Measurements from ENCODE around the gene LIPM. TPM values are rescaled to one million over a fixed set of nuclear protein-coding genes. Genes with fewer than 3 reads are reported as not detected.

Gene LIPM, protein sequence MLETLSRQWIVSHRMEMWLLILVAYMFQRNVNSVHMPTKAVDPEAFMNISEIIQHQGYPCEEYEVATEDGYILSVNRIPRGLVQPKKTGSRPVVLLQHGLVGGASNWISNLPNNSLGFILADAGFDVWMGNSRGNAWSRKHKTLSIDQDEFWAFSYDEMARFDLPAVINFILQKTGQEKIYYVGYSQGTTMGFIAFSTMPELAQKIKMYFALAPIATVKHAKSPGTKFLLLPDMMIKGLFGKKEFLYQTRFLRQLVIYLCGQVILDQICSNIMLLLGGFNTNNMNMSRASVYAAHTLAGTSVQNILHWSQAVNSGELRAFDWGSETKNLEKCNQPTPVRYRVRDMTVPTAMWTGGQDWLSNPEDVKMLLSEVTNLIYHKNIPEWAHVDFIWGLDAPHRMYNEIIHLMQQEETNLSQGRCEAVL
- total RNA-seq = not detected

DNA sequence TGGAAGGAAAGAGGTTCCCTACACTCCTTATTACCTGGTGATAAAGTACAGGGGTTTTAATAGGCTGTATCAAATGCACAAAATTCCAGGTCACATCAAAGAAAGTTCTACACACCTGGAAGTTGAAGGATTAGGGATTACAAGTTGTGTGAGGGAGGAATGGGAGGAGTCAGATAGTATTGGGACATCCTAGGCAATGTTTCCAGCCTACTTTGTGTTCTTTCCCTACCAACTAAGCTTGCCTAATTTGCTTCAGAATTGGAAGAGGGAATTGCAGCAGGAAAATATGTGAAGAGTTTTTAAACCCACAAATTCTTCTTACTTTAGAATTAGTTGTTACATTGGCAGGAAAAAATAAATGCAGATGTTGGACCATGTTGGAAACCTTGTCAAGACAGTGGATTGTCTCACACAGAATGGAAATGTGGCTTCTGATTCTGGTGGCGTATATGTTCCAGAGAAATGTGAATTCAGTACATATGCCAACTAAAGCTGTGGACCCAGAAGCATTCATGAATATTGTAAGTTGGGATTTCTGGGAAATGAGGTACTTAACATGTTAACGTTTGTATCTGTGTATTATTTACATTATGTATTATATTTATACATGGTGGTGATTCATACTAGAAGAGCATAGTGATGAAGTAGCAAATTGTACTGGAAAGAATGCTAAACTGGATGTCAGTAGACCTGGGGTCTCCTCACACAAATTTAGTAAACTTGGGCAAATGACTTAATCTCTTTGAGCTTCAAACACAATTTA, at the start of gene LIPM:
Gene LIPM (plus strand): TSS at position 208 of the 763 bp plus-strand sequence. CDS start 167 bp downstream, at position 375.
- TF ChIP-seq POLR2A (IDR thresholded peaks at IDR 0.05) (no peak), POLR2AphosphoS5 (IDR thresholded peaks at IDR 0.05) (no peak)
- Histone ChIP-seq H3K36me3 (no peaks in the 10 kb centered on the region), H3K4me1 (no peaks in the 10 kb centered on the region), H3K4me3 (no peak within 1 kb of the TSS), H3K27ac (no peak within 1 kb of the TSS), H3K9me3 (no peaks in the 10 kb centered on the region), H3K27me3 (peaks cover 5% of the 10 kb centered on the region)
- 63 to 68% methylated on average over 2 of the region's 2 CpGs for WGBS, 2 donors (ENCODE audit: low coverage in 1 of 2)
- ATAC-seq = no peak

DNA sequence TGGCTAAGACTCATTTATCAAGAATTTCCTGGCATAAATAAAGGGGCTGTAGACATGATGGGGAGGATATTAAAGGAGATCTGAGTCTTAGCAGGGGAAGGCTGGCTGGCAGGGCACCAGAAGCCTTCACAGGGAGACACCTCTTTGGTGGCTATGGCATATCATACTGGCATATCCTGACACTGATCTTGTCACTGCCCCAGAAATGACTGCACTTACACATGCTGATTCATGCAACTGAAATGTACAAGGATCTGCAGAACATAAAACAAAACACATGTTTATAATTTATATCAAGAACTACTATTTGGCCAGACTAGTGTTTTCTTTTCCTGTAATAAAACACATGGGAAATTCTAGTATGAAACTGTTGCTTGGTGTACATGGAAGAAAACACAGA, 48.2 kb upstream of the LIPM start:
- Histone ChIP-seq H3K36me3 (no peaks in the 10 kb centered on the region), H3K4me1 (no peaks in the 10 kb centered on the region), H3K27me3 (no peaks in the 10 kb centered on the region), H3K27ac (no peak overlapping the region), H3K9me3 (peaks cover 0 to 4% (median 0%) of the 10 kb centered on the region in 3 donors), H3K4me3 (no peak overlapping the region)
- ATAC-seq = no peak
- TF ChIP-seq POLR2AphosphoS5 (IDR thresholded peaks at IDR 0.05) (no peak), EP300 (IDR thresholded peaks at IDR 0.05) (no peak), POLR2A (IDR thresholded peaks at IDR 0.05) (no peak)
- TF ChIP-seq, protein P1, sequence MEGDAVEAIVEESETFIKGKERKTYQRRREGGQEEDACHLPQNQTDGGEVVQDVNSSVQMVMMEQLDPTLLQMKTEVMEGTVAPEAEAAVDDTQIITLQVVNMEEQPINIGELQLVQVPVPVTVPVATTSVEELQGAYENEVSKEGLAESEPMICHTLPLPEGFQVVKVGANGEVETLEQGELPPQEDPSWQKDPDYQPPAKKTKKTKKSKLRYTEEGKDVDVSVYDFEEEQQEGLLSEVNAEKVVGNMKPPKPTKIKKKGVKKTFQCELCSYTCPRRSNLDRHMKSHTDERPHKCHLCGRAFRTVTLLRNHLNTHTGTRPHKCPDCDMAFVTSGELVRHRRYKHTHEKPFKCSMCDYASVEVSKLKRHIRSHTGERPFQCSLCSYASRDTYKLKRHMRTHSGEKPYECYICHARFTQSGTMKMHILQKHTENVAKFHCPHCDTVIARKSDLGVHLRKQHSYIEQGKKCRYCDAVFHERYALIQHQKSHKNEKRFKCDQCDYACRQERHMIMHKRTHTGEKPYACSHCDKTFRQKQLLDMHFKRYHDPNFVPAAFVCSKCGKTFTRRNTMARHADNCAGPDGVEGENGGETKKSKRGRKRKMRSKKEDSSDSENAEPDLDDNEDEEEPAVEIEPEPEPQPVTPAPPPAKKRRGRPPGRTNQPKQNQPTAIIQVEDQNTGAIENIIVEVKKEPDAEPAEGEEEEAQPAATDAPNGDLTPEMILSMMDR (IDR thresholded peaks at IDR 0.05) = no peak

DNA sequence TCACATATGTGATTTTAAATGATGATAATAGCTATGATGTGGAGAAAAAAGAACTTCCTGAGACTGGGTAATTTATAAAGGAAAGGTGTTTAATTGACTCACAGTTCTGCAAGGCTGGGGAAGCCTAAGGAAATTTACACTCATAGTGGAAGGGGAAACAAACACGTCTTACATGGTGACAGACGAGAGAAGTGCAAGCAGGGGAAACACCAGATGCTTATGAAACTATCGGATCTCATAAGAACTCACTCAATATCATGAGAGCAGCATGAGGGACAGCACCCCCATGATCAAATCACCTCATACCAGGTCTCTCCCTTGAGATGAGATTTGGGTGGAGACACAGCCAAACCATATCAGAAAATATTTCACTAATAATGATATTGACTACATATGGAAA, 46.8 kb upstream of the LIPM start:
- no peaks in the 10 kb centered on the region for H3K36me3 ChIP-seq
- no peak for ATAC-seq
- no peaks in the 10 kb centered on the region for H3K4me1 ChIP-seq
- H3K9me3 ChIP-seq = no peaks in the 10 kb centered on the region
- H3K27me3 ChIP-seq = no peaks in the 10 kb centered on the region
- no peak overlapping the region for H3K4me3 ChIP-seq
- WGBS, 2 donors (ENCODE audit: low coverage in 1 of 2) = 50 to 53% methylated on average over 3 of the region's 3 CpGs
- no peak overlapping the region for H3K27ac ChIP-seq
- no peak for TF ChIP-seq EP300 (IDR thresholded peaks at IDR 0.05)

DNA sequence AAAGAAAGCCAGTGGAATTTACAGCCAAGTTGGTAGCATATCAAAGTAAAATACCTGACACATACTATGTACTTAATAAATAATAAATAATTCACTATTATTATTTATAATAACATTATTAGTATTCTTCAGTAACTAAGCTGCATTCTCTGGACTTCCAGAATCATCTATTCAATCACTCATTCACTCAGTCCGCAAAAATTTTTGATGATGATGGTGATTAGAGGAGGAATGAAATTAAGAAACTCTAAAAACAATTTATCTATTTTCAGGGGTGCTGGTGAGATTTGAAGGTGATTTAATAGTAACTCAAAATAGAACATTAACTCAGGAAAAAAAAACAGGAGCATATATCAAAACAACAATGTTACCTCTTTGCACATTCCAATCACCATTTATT, 45.9 kb upstream of the LIPM start:
- H3K36me3 ChIP-seq = no peaks in the 10 kb centered on the region
- H3K27ac ChIP-seq = no peak overlapping the region
- H3K4me3 ChIP-seq = no peak overlapping the region
- 0% methylated on average over 1 of the region's 1 CpG for WGBS, 2 donors (ENCODE audit: low coverage in 1 of 2)
- no peak for TF ChIP-seq POLR2A (IDR thresholded peaks at IDR 0.05)
- no peak for TF ChIP-seq EP300 (IDR thresholded peaks at IDR 0.05)
- no peak for TF ChIP-seq POLR2AphosphoS5 (IDR thresholded peaks at IDR 0.05)
- TF ChIP-seq, protein P1 (IDR thresholded peaks at IDR 0.05) = no peak
- H3K27me3 ChIP-seq = no peaks in the 10 kb centered on the region
- ATAC-seq = no peak
- no peaks in the 10 kb centered on the region for H3K9me3 ChIP-seq
- H3K4me1 ChIP-seq = no peaks in the 10 kb centered on the region

DNA sequence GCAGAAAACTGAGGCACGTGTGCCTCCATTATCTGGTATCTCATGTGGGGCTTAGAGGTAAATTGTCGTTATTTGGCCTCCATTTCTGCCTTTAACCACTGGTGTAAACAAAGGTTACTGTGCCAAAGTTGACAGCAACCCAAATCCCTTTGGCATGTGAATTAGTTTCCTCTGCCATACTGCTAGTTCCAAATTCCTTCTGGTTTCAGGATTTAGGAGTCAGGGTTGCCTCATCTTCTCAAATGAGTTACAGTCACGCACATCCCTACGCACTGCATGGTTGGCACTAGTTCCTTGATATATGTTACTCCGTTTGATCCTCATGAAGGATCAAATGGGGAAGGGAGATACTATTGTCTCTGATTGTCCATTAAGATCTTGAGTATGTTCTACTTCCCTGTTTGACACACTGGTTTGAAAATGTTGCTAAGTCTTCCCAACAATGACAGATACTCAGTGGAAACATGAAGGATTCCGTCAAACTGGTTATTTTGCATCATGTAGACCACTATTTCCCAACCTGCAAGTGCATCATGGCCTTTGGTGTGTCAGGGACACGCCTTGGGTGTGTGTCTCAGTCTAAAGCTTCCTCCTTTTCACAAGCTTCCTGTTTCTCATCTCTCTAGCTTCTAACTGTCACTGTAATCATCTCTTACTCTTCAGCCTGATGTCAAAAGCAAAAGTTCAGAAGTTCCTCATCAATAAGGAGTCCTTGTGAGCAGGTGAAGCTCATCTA, 43.0 kb upstream of the LIPM start, which contains the start of gene LIPN:
Gene LIPN (plus strand): TSS at position 655 of the 736 bp plus-strand sequence. CDS start 1,386 bp downstream, outside the sequence.
- peak; percentile 55 for ATAC-seq
- WGBS, 2 donors (ENCODE audit: low coverage in 1 of 2) = 85 to 90% methylated on average over 2 to 7 of the region's 7 CpGs
- no peak within 1 kb of the TSS for H3K27ac ChIP-seq

More for the DNA sequence above, 43.0 kb upstream of the LIPM start, which contains the start of gene LIPN:
- H3K4me1 ChIP-seq = no peaks in the 10 kb centered on the region
- H3K4me3 ChIP-seq = no peak within 1 kb of the TSS
- H3K27me3 ChIP-seq = no peaks in the 10 kb centered on the region
- H3K36me3 ChIP-seq = no peaks in the 10 kb centered on the region
- TF ChIP-seq EP300 (IDR thresholded peaks at IDR 0.05) (no peak), POLR2A (IDR thresholded peaks at IDR 0.05) (no peak), POLR2AphosphoS5 (IDR thresholded peaks at IDR 0.05) (no peak)
- TF ChIP-seq, protein P1 (IDR thresholded peaks at IDR 0.05) = no peak
- no peaks in the 10 kb centered on the region for H3K9me3 ChIP-seq
